AG09319 (cell line): ENCODE results near the gene VTI1A.

Experiments used
- DNase-seq: peaks from one replicate; pipeline ENCODE4 v3.0.0-alpha.2; 2010; ENCODE audit warnings: low read depth; ENCODE audit errors: extremely low read depth
- TF ChIP-seq, protein P1 (sequence below): IDR thresholded peaks from 2 replicates; pipeline ENCODE4 v1.5.1; 2011; ENCODE audit warnings: low read depth, mild to moderate bottlenecking, inconsistent platforms, low read length, moderate library complexity

The VTI1A gene

DNA sequence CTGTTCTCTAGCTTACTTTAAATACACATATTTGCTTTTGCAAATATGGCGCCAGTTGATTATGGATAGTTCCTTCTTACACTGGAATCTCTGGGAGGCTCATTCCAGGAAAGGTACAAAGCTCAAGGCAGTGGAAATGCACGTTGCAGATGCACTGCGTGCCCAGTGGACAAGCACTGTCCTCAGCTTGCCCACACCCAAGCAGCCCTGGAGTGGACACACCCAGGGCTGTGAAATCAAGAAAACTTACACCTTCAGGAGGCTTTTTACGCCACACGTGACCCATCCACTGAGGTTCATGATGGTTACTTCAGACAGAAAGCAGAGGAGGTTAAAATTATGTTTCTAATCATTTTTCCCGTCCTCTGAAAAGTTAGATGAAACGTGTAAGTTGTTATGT is 248.5 kb downstream of the VTI1A start:
- DNase-seq: no peak
- TF ChIP-seq, protein P1, sequence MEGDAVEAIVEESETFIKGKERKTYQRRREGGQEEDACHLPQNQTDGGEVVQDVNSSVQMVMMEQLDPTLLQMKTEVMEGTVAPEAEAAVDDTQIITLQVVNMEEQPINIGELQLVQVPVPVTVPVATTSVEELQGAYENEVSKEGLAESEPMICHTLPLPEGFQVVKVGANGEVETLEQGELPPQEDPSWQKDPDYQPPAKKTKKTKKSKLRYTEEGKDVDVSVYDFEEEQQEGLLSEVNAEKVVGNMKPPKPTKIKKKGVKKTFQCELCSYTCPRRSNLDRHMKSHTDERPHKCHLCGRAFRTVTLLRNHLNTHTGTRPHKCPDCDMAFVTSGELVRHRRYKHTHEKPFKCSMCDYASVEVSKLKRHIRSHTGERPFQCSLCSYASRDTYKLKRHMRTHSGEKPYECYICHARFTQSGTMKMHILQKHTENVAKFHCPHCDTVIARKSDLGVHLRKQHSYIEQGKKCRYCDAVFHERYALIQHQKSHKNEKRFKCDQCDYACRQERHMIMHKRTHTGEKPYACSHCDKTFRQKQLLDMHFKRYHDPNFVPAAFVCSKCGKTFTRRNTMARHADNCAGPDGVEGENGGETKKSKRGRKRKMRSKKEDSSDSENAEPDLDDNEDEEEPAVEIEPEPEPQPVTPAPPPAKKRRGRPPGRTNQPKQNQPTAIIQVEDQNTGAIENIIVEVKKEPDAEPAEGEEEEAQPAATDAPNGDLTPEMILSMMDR: no peak

DNA sequence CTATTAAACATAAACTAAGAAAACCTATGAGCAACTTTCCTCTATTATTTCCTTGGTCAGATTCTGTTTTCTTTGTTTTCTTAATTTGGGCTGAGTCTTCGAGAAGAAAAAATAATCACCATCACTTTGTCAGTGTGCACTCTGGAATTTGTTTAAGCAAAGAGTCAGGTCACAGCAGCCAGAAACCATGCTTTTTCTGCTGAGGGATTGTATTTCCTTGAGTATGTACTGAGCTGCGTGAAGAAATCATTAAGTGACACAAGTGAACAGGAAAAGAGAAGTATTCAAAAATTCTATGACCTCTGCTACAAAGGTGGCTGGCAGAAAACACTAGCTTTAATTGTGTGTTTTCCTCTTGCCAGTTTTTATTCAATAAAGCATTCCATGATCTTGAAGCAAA is 249.6 kb downstream of the VTI1A start:
- DNase-seq: no peak
- TF ChIP-seq, protein P1: no peak

DNA sequence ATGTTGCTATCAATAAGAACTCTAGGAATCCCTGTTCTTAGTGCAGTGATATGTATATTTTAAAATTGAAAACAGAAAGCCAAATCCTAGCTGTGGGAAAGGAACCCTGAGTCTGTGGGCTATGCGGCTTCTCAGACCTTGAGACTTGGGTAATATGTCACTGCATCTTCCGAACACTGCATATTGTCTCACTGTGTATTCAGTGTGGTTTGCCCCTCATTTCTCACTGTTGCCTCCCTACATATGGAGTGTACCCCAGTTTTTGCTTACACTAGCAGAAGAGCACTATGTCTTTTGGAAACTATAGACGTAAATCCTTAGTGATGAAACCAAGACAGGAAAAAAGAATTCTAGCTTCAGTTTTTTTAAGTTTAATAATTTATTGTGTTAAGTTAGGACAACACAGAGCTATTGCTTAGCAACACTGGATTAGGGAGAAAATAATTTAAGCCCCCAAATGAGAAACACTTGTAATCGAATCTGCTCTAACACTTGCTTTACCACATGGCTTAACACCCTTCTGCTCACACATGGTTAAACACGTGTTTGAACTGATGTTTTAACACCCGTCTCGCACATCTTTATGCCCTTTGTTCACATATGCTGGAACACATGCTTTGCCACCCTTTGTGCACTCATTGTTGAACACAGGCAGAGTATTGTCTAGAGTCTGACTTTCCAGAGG is 251.3 kb downstream of the VTI1A start:
- no peak for DNase-seq
- TF ChIP-seq, protein P1: no peak

DNA sequence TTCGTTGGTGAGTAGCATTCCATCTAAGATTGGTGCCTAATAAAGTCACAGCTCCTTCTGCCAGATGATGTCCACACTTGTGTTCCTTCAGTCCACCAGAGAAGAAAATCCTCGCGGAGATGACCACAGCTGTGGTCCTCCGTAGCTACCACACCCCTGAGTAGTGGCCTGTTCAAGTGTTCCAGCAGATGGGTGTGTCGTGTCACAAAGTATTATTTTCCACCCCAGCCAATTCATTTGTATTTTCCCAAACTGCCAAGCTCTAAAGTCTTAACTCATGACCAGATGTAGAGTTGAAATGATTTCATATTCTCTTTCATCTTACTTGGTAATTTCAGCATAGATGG is 251.8 kb downstream of the VTI1A start:
- no peak for DNase-seq
- TF ChIP-seq, protein P1: no peak

DNA sequence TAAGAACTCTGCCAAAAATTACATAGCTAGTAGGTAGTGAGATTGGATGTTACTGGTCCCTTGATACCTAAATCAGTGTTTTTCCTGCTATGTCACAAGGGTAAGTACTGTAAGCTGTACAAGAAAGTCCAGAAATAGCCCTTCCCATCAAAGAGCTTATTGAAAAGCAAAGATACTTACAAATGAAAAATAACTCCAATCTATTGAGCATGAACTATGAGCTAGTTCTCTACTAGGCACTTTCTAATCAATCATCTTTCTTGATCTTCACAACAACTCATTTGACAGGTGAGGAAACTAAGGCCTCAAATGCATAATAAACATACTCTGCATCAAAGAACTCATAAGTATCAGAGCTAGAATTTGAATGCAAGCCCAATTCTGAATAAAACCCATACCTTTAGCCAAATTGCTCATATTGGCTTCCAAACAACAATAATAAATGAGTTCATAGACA is 253.2 kb downstream of the VTI1A start:
- DNase-seq: no peak

DNA sequence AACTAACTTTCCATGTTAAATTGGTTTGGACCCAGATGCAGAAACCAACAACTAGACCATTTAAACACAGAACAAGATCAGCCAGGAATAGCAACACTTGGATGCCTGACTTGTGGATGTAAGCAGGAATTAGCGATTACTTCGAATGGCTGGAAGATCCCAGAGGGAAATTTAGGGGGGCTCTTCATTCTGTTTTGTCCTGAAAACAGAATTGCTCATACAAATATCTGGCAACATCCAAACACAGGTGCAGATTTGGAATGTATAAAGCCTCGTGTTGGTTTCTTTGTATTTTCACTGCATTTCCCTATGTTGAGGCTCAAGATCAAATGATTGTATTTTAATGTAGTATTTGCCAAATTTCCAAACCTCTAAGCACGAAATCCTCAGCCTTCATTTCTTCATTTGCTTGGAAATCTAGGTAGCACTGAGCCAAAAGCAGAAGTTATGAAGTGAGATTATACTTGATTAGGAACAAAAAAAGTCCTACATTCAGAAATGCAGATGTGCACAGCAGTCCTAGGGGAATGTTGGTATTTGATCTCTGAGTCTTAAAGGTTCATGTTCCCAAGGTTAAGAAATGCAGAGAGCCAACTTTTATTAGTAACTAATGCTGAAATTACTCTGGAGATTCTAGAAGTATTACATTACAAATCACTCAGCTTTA is 254.3 kb downstream of the VTI1A start:
- TF ChIP-seq, protein P1: no peak
- no peak for DNase-seq

More for the DNA sequence above, 253.2 kb downstream of the VTI1A start:
- TF ChIP-seq, protein P1: no peak

DNA sequence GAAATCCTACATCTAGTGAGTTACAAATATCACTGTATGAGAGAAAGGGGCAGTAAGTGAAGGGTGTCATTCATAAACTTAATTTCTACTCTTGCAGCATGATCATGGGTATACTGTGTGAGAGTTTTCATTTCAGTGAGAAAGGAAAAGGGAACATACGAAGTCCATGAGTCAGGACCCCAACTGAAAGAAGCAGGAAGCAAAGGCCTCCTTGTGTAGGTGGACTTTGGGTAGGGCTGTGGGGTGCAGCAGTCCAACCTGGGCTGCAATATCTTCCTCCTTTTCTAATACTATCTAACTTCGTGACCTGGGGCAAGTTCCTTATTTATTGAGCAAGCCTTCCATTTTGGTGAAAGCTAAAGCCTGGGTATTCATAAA is 254.9 kb downstream of the VTI1A start:
- TF ChIP-seq, protein P1: no peak

More for the DNA sequence above, 254.9 kb downstream of the VTI1A start:
- no peak for DNase-seq
